Cardiac muscle cell (in vitro differentiated cells and primary cell): ENCODE data around the gene PARP8. TPM values are rescaled to one million over a fixed set of nuclear protein-coding genes. Genes with fewer than 3 reads are reported as not detected.

ENCODE experiments used
- DNase-seq, 2 donors: peaks; one replicate each; pipeline versions ENCODE4 v3.0.0 to v3.0.0-alpha.2; 2010 to 2017; ENCODE audit warnings: low read depth in 1 of 2, low spot score in 1 of 2
- H3K27ac ChIP-seq: fragments of 200-600 bp; sonication (generic); 2 replicates; pipeline ENCODE4 v1.5.1; 2016
- H3K27me3 ChIP-seq: fragments of 200-600 bp; sonication (generic); 2 replicates; pipeline ENCODE4 v1.6.0; 2016; ENCODE audit warnings: control low read depth
- H3K36me3 ChIP-seq: fragments of 200-600 bp; sonication (generic); 2 replicates; pipeline ENCODE4 v1.5.1; 2016; ENCODE audit warnings: control low read depth
- H3K4me1 ChIP-seq: fragments of 200-600 bp; sonication (generic); 2 replicates; pipeline ENCODE4 v1.8.1; 2017; ENCODE audit warnings: low read depth, mild to moderate bottlenecking, mixed run types
- H3K4me3 ChIP-seq: fragments of 200-600 bp; sonication (generic); 2 replicates; pipeline ENCODE4 v1.5.1; 2016; ENCODE audit warnings: mild to moderate bottlenecking
- H3K9me3 ChIP-seq: fragments of 200-600 bp; sonication (generic); 2 replicates; pipeline ENCODE4 v1.5.1; 2017; ENCODE audit warnings: low read depth, mild to moderate bottlenecking, control low read depth
- polyA plus RNA-seq: library from polyadenylated mRNA; unstranded; fragments of >200 nt; fragmentation: Nextera tagmentation; extraction: Ambion mirVana; gene quantifications from 2 replicates; pipeline ENCODE4 v1.2.1, GENCODE V29; 2016
- total RNA-seq: library from RNA; depleted of rRNA; stranded (reverse); fragments of >200 nt; gene quantifications from 2 replicates; pipeline ENCODE4 v1.2.3, GENCODE V29; 2016
- TF ChIP-seq, protein P1 (sequence below): IDR thresholded peaks from 2 replicates; pipeline ENCODE4 v1.5.1; 2012; ENCODE audit warnings: low read depth, mild to moderate bottlenecking, low read length

The PARP8 gene
- total and polyA plus RNA-seq, 2 experiments from 2014 or later = 18.2 to 19.8 TPM

DNA sequence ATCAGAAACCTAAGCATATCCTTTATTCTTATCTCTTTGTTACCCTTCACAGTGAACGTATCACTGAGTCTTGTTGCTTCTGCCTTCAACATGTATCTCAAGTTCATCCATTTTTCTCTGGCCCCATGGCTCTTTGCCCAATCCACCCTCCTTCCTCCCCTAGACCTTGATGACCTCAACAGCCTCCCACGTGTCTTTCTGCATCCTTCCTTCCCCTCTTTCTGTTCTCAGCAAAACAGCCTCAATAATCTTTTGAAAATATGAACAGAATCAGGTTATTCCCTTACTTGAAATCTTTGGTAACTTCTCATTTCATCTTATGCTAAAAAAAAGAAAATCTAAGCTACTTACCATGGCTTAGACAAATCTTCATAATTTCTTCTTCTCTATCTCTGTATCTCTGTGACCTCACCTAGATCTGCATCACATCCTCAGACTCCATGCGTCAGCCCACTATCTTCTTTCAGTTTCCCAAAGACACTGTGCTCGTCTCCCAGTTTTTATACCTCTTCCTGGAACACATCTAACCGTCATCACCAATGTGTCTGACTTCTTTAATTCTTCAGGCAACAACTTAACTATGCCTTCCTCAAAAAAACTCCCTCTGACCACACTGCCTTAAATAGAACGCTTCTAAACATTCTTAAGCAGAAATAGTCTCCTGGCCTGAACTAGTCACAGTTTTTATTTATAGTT is 208.0 kb downstream of the PARP8 start:
- TF ChIP-seq, protein P1, sequence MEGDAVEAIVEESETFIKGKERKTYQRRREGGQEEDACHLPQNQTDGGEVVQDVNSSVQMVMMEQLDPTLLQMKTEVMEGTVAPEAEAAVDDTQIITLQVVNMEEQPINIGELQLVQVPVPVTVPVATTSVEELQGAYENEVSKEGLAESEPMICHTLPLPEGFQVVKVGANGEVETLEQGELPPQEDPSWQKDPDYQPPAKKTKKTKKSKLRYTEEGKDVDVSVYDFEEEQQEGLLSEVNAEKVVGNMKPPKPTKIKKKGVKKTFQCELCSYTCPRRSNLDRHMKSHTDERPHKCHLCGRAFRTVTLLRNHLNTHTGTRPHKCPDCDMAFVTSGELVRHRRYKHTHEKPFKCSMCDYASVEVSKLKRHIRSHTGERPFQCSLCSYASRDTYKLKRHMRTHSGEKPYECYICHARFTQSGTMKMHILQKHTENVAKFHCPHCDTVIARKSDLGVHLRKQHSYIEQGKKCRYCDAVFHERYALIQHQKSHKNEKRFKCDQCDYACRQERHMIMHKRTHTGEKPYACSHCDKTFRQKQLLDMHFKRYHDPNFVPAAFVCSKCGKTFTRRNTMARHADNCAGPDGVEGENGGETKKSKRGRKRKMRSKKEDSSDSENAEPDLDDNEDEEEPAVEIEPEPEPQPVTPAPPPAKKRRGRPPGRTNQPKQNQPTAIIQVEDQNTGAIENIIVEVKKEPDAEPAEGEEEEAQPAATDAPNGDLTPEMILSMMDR = no peak
- no peaks in the 10 kb centered on the region for H3K9me3 ChIP-seq
- no peaks in the 10 kb centered on the region for H3K27me3 ChIP-seq
- H3K27ac ChIP-seq = no peak overlapping the region
- no peak overlapping the region for H3K4me3 ChIP-seq
- peaks cover 5% of the 10 kb centered on the region for H3K4me1 ChIP-seq
- no peaks in the 10 kb centered on the region for H3K36me3 ChIP-seq
- peak in 1 of 2 donors; percentile 10 for DNase-seq

DNA sequence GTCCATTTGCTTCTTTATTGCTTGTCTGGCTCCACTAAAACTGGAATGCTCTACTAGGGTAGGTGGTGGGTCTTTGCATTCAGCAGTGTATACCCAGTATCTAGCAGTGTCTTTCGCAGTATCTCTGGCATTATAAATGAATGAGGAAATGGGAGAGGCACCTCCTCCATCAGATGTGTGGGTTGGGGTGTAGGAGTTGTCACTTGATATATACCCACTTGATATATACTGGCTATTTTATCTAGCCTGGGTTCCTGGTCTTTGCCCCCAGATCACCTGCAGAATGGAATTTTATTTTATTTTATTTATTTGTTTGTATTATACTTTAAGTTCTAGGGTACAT is 208.5 kb downstream of the PARP8 start:
- Histone ChIP-seq H3K4me3 (no peak overlapping the region), H3K9me3 (no peaks in the 10 kb centered on the region), H3K36me3 (no peaks in the 10 kb centered on the region), H3K27ac (no peak overlapping the region), H3K4me1 (peaks cover 5% of the 10 kb centered on the region), H3K27me3 (no peaks in the 10 kb centered on the region)
- no peak for DNase-seq
- TF ChIP-seq, protein P1 = no peak

DNA sequence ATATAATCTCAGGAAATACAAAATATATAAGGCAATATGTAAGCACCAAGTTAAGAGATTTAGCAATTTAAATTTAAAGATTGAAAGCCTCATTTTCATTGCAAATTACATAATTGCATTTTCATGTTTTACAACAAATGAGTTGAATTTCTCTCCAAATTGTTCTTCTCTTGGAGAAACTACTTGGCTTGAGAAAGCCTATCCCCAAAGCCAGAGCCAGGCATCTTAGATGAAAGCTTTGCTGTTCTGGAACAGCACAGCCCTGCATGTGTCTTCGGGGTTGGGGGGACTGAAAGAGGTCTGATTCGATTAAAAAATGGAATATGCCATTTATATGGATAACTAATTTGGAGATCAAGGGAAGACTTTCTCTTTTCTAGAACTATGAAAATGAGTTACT is 212.0 kb downstream of the PARP8 start:
- Histone ChIP-seq H3K27me3 (no peaks in the 10 kb centered on the region), H3K27ac (no peak overlapping the region), H3K9me3 (no peaks in the 10 kb centered on the region), H3K36me3 (no peaks in the 10 kb centered on the region), H3K4me3 (no peak overlapping the region), H3K4me1 (peaks cover 10% of the 10 kb centered on the region)
- no peak for DNase-seq
- TF ChIP-seq, protein P1 = no peak

DNA sequence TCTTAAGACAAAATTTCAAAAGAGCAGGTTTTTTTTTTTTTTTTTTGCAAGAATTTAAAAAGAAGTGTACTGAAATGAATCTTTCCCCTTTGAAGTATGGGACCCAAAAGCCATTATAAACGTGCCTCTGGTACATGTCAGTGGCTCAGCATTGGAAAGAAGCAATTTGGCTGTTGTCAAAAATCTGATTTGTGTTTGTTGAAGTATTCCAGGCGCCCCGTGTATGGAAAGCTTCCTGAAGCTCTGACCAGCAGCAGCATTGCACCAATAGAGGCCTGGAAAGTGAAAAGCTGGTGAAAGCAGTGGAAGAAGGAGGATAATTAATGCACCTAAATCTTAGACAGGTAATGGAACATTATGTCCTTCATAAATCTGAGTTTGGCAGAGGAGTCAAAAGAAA is 215.0 kb downstream of the PARP8 start:
- no peaks in the 10 kb centered on the region for H3K27me3 ChIP-seq
- no peaks in the 10 kb centered on the region for H3K9me3 ChIP-seq
- TF ChIP-seq, protein P1 = no peak
- no peak overlapping the region for H3K4me3 ChIP-seq
- no peaks in the 10 kb centered on the region for H3K36me3 ChIP-seq
- no peak overlapping the region for H3K27ac ChIP-seq
- peak in 1 of 2 donors; percentile 65 for DNase-seq
- H3K4me1 ChIP-seq = peaks cover 5% of the 10 kb centered on the region

DNA sequence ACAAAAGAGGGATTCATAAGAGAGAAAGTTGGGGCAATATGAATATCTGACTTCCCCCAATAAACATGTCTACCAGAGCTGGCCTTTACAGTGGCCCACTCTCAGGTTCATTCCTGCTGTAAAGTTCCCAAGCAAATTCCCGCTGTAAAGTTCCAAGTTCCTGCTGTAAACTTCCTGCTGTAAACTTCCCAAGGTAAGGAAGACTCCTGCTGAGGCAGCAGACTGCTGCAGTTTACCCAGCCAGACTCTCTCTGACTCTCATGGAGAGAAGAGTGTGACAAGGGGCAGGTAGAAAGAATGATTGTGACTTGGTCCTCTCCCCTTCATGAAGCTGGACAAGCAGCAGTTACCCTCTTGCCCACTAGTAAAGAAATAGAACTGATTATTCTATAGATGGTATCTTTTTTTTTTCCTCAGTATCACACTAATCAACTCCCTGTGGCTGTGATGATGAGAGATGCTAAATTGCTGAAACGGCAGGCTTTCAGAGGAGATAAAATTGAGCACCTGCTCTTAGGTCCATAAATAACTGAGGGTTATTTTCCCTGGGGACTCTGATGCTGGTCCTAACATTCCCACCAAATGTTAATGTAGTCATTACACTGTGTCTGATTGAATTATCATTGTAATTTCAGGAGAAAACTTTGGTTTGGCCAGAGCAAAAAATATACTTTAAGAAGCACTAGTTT is 220.4 kb downstream of the PARP8 start:
- no peaks in the 10 kb centered on the region for H3K27me3 ChIP-seq
- H3K4me1 ChIP-seq = no peaks in the 10 kb centered on the region
- no peak overlapping the region for H3K27ac ChIP-seq
- H3K36me3 ChIP-seq = no peaks in the 10 kb centered on the region
- no peak overlapping the region for H3K4me3 ChIP-seq
- TF ChIP-seq, protein P1 = no peak
- DNase-seq = no peak
- no peaks in the 10 kb centered on the region for H3K9me3 ChIP-seq
